Measurements from ENCODE around the gene PLEKHA1.

PLEKHA1 gene

DNA sequence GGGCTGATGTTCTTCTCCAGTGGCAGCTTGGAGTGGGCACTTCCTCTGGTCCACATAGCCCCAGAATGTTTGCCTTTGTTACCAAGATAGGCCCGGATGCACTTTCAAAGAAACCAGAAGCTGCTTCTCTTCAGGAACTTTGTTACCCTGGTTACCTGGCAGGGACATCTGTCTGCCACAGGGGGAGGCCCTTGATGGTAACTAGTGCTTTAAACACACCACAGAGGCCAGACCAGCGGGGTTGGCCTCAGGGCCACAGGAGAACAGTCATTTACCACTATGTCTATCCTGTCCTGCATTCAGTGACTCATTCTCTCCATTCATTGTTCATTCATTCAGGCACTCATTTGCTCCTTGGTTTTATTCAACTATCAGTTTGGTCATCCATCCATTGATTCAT, 11.9 kb upstream of the PLEKHA1 start:
- no peak overlapping the region for H3K27ac ChIP-seq
- H3K4me1 ChIP-seq, result peaks cover 0 to 14% (median 9%) of the 10 kb centered on the region in 4 donors
- no peaks in the 10 kb centered on the region for H3K27me3 ChIP-seq
- TF ChIP-seq, protein P1, sequence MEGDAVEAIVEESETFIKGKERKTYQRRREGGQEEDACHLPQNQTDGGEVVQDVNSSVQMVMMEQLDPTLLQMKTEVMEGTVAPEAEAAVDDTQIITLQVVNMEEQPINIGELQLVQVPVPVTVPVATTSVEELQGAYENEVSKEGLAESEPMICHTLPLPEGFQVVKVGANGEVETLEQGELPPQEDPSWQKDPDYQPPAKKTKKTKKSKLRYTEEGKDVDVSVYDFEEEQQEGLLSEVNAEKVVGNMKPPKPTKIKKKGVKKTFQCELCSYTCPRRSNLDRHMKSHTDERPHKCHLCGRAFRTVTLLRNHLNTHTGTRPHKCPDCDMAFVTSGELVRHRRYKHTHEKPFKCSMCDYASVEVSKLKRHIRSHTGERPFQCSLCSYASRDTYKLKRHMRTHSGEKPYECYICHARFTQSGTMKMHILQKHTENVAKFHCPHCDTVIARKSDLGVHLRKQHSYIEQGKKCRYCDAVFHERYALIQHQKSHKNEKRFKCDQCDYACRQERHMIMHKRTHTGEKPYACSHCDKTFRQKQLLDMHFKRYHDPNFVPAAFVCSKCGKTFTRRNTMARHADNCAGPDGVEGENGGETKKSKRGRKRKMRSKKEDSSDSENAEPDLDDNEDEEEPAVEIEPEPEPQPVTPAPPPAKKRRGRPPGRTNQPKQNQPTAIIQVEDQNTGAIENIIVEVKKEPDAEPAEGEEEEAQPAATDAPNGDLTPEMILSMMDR (IDR thresholded peaks at IDR 0.05), result no peak
- no peak overlapping the region for H3K4me3 ChIP-seq
- H3K36me3 ChIP-seq, result no peaks in the 10 kb centered on the region
- intact Hi-C loops (cut with DNase I; ENCODE audit: low total_unique reads), result no loop called here
- H3K9me3 ChIP-seq, result peaks cover 0 to 8% (median 4%) of the 10 kb centered on the region in 3 donors
- DNase-seq, result no peak

DNA sequence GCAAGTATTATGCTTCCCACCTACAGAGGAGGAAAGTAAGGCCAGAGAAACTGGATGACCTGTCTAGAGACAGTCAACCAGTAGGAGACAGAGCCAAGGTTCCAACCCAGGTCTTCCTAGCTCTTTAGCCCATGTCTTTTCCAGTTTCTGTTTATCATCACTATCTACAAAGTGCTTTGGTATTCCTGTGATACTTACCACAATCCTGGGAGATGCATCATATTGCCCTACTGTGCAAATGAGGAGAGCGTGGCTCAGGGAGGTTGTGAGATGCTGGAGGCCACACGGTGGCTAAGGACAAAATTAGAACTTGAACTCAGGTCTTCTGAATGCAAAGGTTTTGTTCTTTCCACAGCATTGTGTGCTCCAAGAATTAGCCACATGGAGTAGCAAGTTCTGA, 11.2 kb upstream of the PLEKHA1 start:
- Histone ChIP-seq H3K27ac (no peak overlapping the region), H3K4me1 (peaks cover 0 to 14% (median 9%) of the 10 kb centered on the region in 4 donors)
- DNase-seq, result no peak

DNA sequence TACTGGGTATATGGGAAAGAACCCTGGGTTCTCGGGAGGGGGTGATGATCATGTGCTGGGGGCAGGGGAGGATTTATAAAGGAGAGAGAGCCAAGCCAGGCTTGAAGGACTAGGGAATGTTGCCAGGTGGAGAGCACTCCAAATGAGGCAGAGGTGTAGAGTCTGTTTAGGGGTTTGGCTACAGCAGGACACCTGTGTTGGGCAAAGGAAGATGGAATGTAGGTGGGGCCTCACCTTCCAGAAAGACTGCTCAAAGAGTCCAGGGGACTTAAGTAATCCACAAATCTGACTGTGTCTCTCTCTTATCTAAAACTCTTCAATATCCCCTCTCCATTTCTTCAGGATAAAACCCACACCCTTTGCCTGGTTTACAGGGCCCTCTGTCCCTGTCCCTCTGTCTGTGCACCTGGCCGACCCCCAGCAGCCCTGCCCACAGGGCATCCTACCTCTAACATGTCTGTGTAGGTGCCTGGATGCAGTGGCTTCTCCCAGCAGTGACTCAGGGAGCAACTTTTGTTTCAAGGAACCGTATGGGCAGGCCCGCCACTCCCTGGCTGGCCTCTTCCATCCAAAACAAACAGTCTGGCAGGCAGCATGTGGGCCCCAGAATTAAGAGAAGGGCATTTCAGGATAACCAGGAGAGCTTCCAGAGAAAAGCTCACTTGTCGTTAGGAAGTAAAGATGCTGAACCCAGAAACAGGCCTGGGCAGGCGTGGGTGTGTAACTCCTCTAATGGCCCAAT, 10.6 kb upstream of the PLEKHA1 start:
- peak overlapping the region in 1 of 2 donors; percentile 18 for H3K27ac ChIP-seq

More for the DNA sequence above, 11.2 kb upstream of the PLEKHA1 start:
- Histone ChIP-seq H3K9me3 (peaks cover 0 to 8% (median 4%) of the 10 kb centered on the region in 3 donors), H3K27me3 (no peaks in the 10 kb centered on the region), H3K36me3 (no peaks in the 10 kb centered on the region), H3K4me3 (no peak overlapping the region)
- TF ChIP-seq, protein P1 (IDR thresholded peaks at IDR 0.05), result no peak
- intact Hi-C loops (cut with DNase I; ENCODE audit: low total_unique reads), result no loop called here

DNA sequence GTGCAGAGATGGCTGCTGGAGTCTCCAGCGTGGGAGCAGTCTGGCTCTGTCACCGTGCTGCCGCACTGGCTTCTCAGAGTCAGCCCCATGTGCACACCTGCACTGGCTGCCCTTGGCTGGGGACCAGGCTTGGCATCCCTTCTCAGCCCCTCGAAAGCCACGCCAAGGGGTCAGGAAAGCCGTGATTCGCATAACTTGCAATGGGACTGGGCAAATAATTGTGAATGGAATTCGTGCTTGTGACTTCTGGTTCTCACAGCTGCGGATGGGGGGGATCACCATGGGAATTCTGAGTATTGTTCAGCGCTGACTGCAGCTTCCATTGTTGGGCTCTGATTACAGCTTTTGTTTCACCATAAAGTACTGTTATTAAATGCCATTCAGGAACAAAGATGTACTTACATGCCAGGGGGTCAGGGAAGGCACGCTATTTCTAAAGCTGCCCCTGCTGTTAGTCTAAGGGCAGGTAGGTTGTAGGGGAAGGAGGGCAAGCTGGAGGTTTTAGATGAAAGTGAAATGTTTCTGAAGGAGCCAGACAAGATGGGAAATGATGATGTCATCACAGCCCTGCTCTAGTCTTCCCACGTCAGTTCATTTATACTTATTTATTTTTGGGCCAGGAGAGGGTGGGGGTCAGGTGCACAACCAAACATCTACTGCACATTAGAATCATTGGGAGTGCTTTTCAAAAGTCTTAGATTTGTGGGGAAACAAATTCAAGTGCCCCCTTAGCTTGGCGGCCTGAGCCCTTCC, 5.8 kb upstream of the PLEKHA1 start:
- intact Hi-C loops (cut with DNase I; ENCODE audit: low total_unique reads), result no loop called here
- Histone ChIP-seq H3K27me3 (no peaks in the 10 kb centered on the region), H3K4me3 (no peak overlapping the region), H3K9me3 (no peaks in the 10 kb centered on the region), H3K27ac (no peak overlapping the region), H3K36me3 (no peaks in the 10 kb centered on the region), H3K4me1 (peaks cover 0 to 33% (median 16%) of the 10 kb centered on the region in 4 donors)
- TF ChIP-seq, protein P1 (IDR thresholded peaks at IDR 0.05), result no peak
- no peak for DNase-seq

More for the DNA sequence above, 10.6 kb upstream of the PLEKHA1 start:
- Histone ChIP-seq H3K36me3 (no peaks in the 10 kb centered on the region), H3K27me3 (no peaks in the 10 kb centered on the region), H3K9me3 (peaks cover 0 to 3% (median 3%) of the 10 kb centered on the region in 3 donors), H3K4me1 (peaks cover 0 to 14% (median 9%) of the 10 kb centered on the region in 4 donors), H3K4me3 (no peak overlapping the region)
- peak in 1 of 2 donors; percentile 73 for DNase-seq
- TF ChIP-seq, protein P1 (IDR thresholded peaks at IDR 0.05), result no peak
- intact Hi-C loops (cut with DNase I; ENCODE audit: low total_unique reads), result no loop called here

DNA sequence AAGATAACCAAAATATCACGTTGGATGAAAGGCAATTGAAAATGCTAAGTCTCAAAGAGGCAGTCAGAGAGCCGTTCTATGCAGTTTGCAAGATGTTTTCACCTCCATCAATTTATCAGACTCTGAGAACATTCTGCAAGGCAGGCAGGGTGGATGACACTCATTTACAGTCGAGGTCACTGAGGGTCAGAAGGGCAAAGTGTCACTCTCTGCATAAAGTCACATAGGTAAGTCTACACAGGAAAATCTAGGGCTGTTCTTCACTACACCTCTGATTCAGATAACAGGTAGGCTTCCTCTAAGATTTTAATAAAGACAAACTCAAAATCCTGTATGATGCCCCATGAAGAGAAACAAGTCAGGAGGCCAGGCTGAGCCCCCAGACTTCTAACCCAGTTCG, 1.4 kb upstream of the PLEKHA1 start:
- Histone ChIP-seq H3K27me3 (no peaks in the 10 kb centered on the region), H3K4me3 (peak overlapping the region in 1 of 2 donors; percentile 99), H3K4me1 (peaks cover 0 to 42% (median 9%) of the 10 kb centered on the region in 4 donors), H3K27ac (peak overlapping the region; percentile 94 to 98), H3K9me3 (no peaks in the 10 kb centered on the region), H3K36me3 (no peaks in the 10 kb centered on the region)
- intact Hi-C loops (cut with DNase I; ENCODE audit: low total_unique reads), result loop anchor here (10.0 kb wide), 2 partner anchors 62 to 238 kb away; no protein-coding TSS in a partner anchor
- TF ChIP-seq, protein P1 (IDR thresholded peaks at IDR 0.05), result no peak
- no peak for DNase-seq
